Smooth muscle cell (in vitro differentiated cells): ENCODE results near the gene TMEM184B. TPM values are rescaled to one million over a fixed set of nuclear protein-coding genes. Genes with fewer than 3 reads are reported as not detected.

Experiments
- DNase-seq: peaks from one replicate; lab custom pipeline; 2025; ENCODE audit not compliant: unreplicated experiment; lab: John Stamatoyannopoulos, UW
- H2AFZ ChIP-seq: fragments of 200-600 bp; sonication (generic); 2 replicates; pipeline ENCODE4 v1.6.0; 2016; ENCODE audit warnings: antibody characterized with exemption, low read depth, mild to moderate bottlenecking
- H3F3A ChIP-seq: fragments of 200-600 bp; sonication (generic); 2 replicates; pipeline ENCODE4 v1.6.0; 2017; ENCODE audit warnings: antibody characterized with exemption, low read depth
- H3K27ac ChIP-seq: fragments of 200-600 bp; sonication (generic); 2 replicates; pipeline ENCODE4 v1.5.1; 2016; ENCODE audit warnings: low read depth, mild to moderate bottlenecking
- H3K27me3 ChIP-seq: fragments of 200-600 bp; sonication (generic); 2 replicates; pipeline ENCODE4 v1.6.1; 2016; ENCODE audit warnings: low read depth, mild to moderate bottlenecking
- H3K36me3 ChIP-seq: fragments of 200-600 bp; sonication (generic); 2 replicates; pipeline ENCODE4 v1.5.1; 2016; ENCODE audit warnings: low read depth
- H3K4me1 ChIP-seq: fragments of 200-600 bp; sonication (generic); 2 replicates; pipeline ENCODE4 v1.5.1; 2016; ENCODE audit warnings: low read depth
- H3K4me2 ChIP-seq: fragments of 200-600 bp; sonication (generic); 2 replicates; pipeline ENCODE4 v1.6.0; 2016; ENCODE audit warnings: mild to moderate bottlenecking
- H3K4me3 ChIP-seq: fragments of 200-600 bp; sonication (generic); 2 replicates; pipeline ENCODE4 v1.5.1; 2016; ENCODE audit warnings: mild to moderate bottlenecking
- H3K79me2 ChIP-seq: fragments of 200-600 bp; sonication (generic); 2 replicates; pipeline ENCODE4 v1.6.0; 2016; ENCODE audit warnings: low read depth, mild to moderate bottlenecking
- H3K9ac ChIP-seq: fragments of 200-600 bp; sonication (generic); 2 replicates; pipeline ENCODE4 v1.6.0; 2016; ENCODE audit warnings: low read depth
- H3K9me3 ChIP-seq: fragments of 200-600 bp; sonication (generic); replicated peaks from 2 replicates; pipeline ENCODE4 v1.5.1; 2016; ENCODE audit warnings: low read depth
- H4K20me1 ChIP-seq: fragments of 200-600 bp; sonication (generic); 2 replicates; pipeline ENCODE4 v1.6.0; 2016; ENCODE audit warnings: low read depth
- CTCF ChIP-seq: fragments of 200-600 bp; sonication (generic); IDR thresholded peaks from 2 replicates; pipeline ENCODE4 v1.5.1; 2017; ENCODE audit warnings: borderline replicate concordance, mild to moderate bottlenecking, antibody characterized with exemption; ENCODE audit not compliant: insufficient read depth, poor library complexity, severe bottlenecking
- WGBS: methylation state at CpG from one replicate; pipeline ENCODE4 v1.1.7; 2016; ENCODE audit warnings: low lambda C conversion rate; 5-methylcytosine and 5-hydroxymethylcytosine counted together
- polyA plus RNA-seq: library from polyadenylated mRNA; unstranded; fragments of >200 nt; fragmentation: Nextera tagmentation; extraction: Ambion mirVana; gene quantifications from 2 replicates; pipeline ENCODE4 v1.2.1, GENCODE V29; 2016
- total RNA-seq: library from RNA; depleted of rRNA; stranded (reverse); fragments of >200 nt; gene quantifications from 2 replicates; pipeline ENCODE4 v1.2.3, GENCODE V29; 2014

TMEM184B gene
- total and polyA plus RNA-seq, 2 experiments from 2014 or later, result 34.1 to 96.3 TPM

GRCh38 chr22:38240734-38241252 lies 32.0 kb downstream of the TMEM184B start:
- no peaks in the 10 kb centered on the region for H3K27me3 ChIP-seq
- no peaks in the 10 kb centered on the region for H3K36me3 ChIP-seq
- H3K9me3 ChIP-seq, result no peaks in the 10 kb centered on the region
- no peak overlapping the region for H3K4me3 ChIP-seq
- 6% methylated on average over 6 of the region's 6 CpGs for WGBS
- H2AFZ ChIP-seq, result no peak overlapping the region
- no peaks in the 10 kb centered on the region for H3K79me2 ChIP-seq
- no peak for DNase-seq
- peak overlapping the region; percentile 94 for H3K27ac ChIP-seq
- H3F3A ChIP-seq, result peaks cover 24% of the 10 kb centered on the region
- peaks cover 29% of the 10 kb centered on the region for H3K4me1 ChIP-seq
- peak overlapping the region; percentile 71 for H3K9ac ChIP-seq
- H4K20me1 ChIP-seq, result peaks cover under 1% of the 10 kb centered on the region
- H3K4me2 ChIP-seq, result peak overlapping the region; percentile 64
- TF ChIP-seq CTCF, result no peak

- H3K4me3 ChIP-seq, result peak overlapping the region; percentile 1
- WGBS, result 19% methylated on average over 14 of the region's 14 CpGs
- H3K27ac ChIP-seq, result peak overlapping the region; percentile 94
- no peaks in the 10 kb centered on the region for H3K79me2 ChIP-seq
- no peaks in the 10 kb centered on the region for H3K36me3 ChIP-seq
- no peak overlapping the region for H2AFZ ChIP-seq
- peaks cover 24% of the 10 kb centered on the region for H3F3A ChIP-seq
- peak overlapping the region; percentile 64 for H3K4me2 ChIP-seq
- no peak for DNase-seq
- H4K20me1 ChIP-seq, result no peaks in the 10 kb centered on the region
- H3K9me3 ChIP-seq, result no peaks in the 10 kb centered on the region
- peaks cover 29% of the 10 kb centered on the region for H3K4me1 ChIP-seq
- peak overlapping the region; percentile 71 for H3K9ac ChIP-seq
- H3K27me3 ChIP-seq, result no peaks in the 10 kb centered on the region
- no peak for TF ChIP-seq CTCF
These were observed 33.6 kb downstream of the TMEM184B start for GRCh38 chr22:38239101-38239761.

GRCh38 chr22:38238519-38239071 lies 34.2 kb downstream of the TMEM184B start:
- Histone ChIP-seq H4K20me1 (no peaks in the 10 kb centered on the region), H3K27me3 (no peaks in the 10 kb centered on the region), H3K4me2 (peak overlapping the region; percentile 64), H3K9ac (peak overlapping the region; percentile 71), H3K79me2 (no peaks in the 10 kb centered on the region), H3K4me3 (no peak overlapping the region), H3K27ac (peak overlapping the region; percentile 94), H3F3A (peaks cover 24% of the 10 kb centered on the region), H3K4me1 (peaks cover 29% of the 10 kb centered on the region), H2AFZ (no peak overlapping the region), H3K36me3 (no peaks in the 10 kb centered on the region), H3K9me3 (no peaks in the 10 kb centered on the region)
- no peak for TF ChIP-seq CTCF
- DNase-seq, result no peak
- 71% methylated on average over 9 of the region's 9 CpGs for WGBS

- Histone ChIP-seq H3K4me2 (no peak overlapping the region), H3K27ac (peak overlapping the region; percentile 43), H3K27me3 (no peaks in the 10 kb centered on the region), H3K9me3 (no peaks in the 10 kb centered on the region), H3K4me3 (no peak overlapping the region), H3K36me3 (no peaks in the 10 kb centered on the region), H3K9ac (no peak overlapping the region), H3K79me2 (no peaks in the 10 kb centered on the region), H2AFZ (no peak overlapping the region), H3F3A (peaks cover 24% of the 10 kb centered on the region), H3K4me1 (peaks cover 29% of the 10 kb centered on the region), H4K20me1 (no peaks in the 10 kb centered on the region)
- TF ChIP-seq CTCF, result no peak
- 72% methylated on average over 8 of the region's 8 CpGs for WGBS
- DNase-seq, result no peak
These were observed 36.0 kb downstream of the TMEM184B start for GRCh38 chr22:38236786-38237185.
